Liver (tissue), 3 donors: Measurements from ENCODE around the gene GDPD5.

ENCODE experiments used
- HNF4A ChIP-seq, 2 donors: conservative IDR thresholded peaks; 2 replicates each; pipeline ENCODE4 v1.6.1; 2016; ENCODE audit warnings: antibody characterized with exemption in 2 of 2, mild to moderate bottlenecking in 2 of 2
- JUND ChIP-seq, 2 donors: IDR thresholded peaks; 2 replicates each; pipeline ENCODE4 v1.6.1; 2016; ENCODE audit warnings: antibody characterized with exemption in 2 of 2
- RAD21 ChIP-seq, 2 donors: IDR thresholded peaks; 2 replicates each; pipeline ENCODE4 v1.6.1; 2016; ENCODE audit warnings: antibody characterized with exemption in 2 of 2, mild to moderate bottlenecking in 2 of 2
- RXRA ChIP-seq, 2 donors: IDR thresholded peaks; 2 replicates each; pipeline ENCODE4 v1.6.1; 2017 to 2018; ENCODE audit warnings: antibody characterized with exemption in 2 of 2, mild to moderate bottlenecking in 1 of 2
- SP1 ChIP-seq: IDR thresholded peaks from 2 replicates; pipeline ENCODE4 v1.6.1; 2018; ENCODE audit warnings: antibody characterized with exemption, mild to moderate bottlenecking
- TAF1 ChIP-seq: conservative IDR thresholded peaks from 2 replicates; pipeline ENCODE4 v1.6.1; 2016; ENCODE audit warnings: antibody characterized with exemption, mild to moderate bottlenecking
- YY1 ChIP-seq: IDR thresholded peaks from 2 replicates; pipeline ENCODE4 v1.6.1; 2016; ENCODE audit warnings: antibody characterized with exemption, mild to moderate bottlenecking
- TF ChIP-seq, protein P1 (sequence below): fragments of 150-350 bp; IDR thresholded peaks from 2 replicates; pipeline ENCODE4 v1.5.1; 2017; ENCODE audit warnings: improper control_type of control experiment, low read depth, low read length; ENCODE audit not compliant: missing input control
- TF ChIP-seq, protein P2 (sequence below): IDR thresholded peaks from 2 replicates; pipeline ENCODE4 v1.6.1; 2016; ENCODE audit warnings: antibody characterized with exemption
- TF ChIP-seq, protein P3 (sequence below): IDR thresholded peaks from 2 replicates; pipeline ENCODE4 v1.6.1; 2016; ENCODE audit warnings: antibody characterized with exemption, mild to moderate bottlenecking
- donor health status: healthy.
- donor health status: healthy.

DNA sequence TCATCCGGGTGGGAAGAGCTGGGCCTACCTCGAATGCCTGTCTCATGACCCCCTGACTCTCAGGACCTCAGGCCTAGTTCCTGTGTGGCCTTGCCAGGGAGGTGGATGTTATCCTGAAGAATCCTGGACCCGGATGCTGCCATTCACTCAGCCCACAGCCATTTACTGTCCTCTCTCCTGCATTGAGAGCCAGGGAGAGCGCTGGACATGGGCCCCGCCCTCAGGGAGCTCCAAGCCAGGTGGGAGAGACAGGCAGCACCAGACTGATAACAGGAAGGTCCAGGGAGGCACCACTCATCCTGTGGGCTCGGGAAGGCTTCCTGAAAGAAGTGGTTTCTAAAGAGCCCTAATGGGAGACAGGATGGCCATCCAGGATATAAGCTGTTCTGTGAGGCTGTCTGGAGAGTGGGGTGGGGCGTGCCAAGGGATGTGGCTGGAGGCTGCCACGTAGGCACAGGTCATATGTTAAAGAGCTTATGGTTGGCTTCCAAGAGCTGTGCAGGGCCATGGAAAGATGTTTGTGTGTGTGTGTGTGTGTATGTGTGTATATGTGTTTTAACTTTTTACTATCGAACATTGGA is 44.9 kb upstream of the GDPD5 start:
- TF ChIP-seq, protein P1, sequence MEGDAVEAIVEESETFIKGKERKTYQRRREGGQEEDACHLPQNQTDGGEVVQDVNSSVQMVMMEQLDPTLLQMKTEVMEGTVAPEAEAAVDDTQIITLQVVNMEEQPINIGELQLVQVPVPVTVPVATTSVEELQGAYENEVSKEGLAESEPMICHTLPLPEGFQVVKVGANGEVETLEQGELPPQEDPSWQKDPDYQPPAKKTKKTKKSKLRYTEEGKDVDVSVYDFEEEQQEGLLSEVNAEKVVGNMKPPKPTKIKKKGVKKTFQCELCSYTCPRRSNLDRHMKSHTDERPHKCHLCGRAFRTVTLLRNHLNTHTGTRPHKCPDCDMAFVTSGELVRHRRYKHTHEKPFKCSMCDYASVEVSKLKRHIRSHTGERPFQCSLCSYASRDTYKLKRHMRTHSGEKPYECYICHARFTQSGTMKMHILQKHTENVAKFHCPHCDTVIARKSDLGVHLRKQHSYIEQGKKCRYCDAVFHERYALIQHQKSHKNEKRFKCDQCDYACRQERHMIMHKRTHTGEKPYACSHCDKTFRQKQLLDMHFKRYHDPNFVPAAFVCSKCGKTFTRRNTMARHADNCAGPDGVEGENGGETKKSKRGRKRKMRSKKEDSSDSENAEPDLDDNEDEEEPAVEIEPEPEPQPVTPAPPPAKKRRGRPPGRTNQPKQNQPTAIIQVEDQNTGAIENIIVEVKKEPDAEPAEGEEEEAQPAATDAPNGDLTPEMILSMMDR: no peak
- TF ChIP-seq, protein P2, sequence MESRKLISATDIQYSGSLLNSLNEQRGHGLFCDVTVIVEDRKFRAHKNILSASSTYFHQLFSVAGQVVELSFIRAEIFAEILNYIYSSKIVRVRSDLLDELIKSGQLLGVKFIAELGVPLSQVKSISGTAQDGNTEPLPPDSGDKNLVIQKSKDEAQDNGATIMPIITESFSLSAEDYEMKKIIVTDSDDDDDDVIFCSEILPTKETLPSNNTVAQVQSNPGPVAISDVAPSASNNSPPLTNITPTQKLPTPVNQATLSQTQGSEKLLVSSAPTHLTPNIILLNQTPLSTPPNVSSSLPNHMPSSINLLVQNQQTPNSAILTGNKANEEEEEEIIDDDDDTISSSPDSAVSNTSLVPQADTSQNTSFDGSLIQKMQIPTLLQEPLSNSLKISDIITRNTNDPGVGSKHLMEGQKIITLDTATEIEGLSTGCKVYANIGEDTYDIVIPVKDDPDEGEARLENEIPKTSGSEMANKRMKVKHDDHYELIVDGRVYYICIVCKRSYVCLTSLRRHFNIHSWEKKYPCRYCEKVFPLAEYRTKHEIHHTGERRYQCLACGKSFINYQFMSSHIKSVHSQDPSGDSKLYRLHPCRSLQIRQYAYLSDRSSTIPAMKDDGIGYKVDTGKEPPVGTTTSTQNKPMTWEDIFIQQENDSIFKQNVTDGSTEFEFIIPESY: no peak
- no peak for TF ChIP-seq RAD21 (IDR thresholded peaks at IDR 0.05)
- no peak for TF ChIP-seq TAF1
- no peak for TF ChIP-seq RXRA (IDR thresholded peaks at IDR 0.05)
- TF ChIP-seq HNF4A (conservative IDR thresholded peaks at IDR 0.05): no peak
- TF ChIP-seq SP1: no peak
- TF ChIP-seq, protein P3, sequence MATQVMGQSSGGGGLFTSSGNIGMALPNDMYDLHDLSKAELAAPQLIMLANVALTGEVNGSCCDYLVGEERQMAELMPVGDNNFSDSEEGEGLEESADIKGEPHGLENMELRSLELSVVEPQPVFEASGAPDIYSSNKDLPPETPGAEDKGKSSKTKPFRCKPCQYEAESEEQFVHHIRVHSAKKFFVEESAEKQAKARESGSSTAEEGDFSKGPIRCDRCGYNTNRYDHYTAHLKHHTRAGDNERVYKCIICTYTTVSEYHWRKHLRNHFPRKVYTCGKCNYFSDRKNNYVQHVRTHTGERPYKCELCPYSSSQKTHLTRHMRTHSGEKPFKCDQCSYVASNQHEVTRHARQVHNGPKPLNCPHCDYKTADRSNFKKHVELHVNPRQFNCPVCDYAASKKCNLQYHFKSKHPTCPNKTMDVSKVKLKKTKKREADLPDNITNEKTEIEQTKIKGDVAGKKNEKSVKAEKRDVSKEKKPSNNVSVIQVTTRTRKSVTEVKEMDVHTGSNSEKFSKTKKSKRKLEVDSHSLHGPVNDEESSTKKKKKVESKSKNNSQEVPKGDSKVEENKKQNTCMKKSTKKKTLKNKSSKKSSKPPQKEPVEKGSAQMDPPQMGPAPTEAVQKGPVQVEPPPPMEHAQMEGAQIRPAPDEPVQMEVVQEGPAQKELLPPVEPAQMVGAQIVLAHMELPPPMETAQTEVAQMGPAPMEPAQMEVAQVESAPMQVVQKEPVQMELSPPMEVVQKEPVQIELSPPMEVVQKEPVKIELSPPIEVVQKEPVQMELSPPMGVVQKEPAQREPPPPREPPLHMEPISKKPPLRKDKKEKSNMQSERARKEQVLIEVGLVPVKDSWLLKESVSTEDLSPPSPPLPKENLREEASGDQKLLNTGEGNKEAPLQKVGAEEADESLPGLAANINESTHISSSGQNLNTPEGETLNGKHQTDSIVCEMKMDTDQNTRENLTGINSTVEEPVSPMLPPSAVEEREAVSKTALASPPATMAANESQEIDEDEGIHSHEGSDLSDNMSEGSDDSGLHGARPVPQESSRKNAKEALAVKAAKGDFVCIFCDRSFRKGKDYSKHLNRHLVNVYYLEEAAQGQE: no peak
- no peak for TF ChIP-seq YY1
- no peak for TF ChIP-seq JUND (IDR thresholded peaks at IDR 0.05)
